Calu3 (cell line): Measurements from ENCODE around the gene ODAD3. TPM values are rescaled to one million over a fixed set of nuclear protein-coding genes. Genes with fewer than 3 reads are reported as not detected.

ENCODE experiments used
- BruUV-seq: library from RNA; stranded (reverse); fragments of 400-500 nt; replicated peaks from 2 replicates; lab custom pipeline; 2021; lab: Mats Ljungman, UMichigan
- CTCF ChIA-PET: fragments of 300-600 bp; sonication (Branson Sonifier 250); formaldehyde crosslinking; loops from one replicate; lab custom pipeline; 2022; ENCODE audit warnings: antibody characterized with exemption; lab: Charles Lee
- DNase-seq: peaks from one replicate; pipeline ENCODE4 v3.0.0; 2022
- H3K27ac Mint-ChIP-seq: one replicate; pipeline ENCODE4 v1.8.0; 2022; ENCODE audit warnings: mixed read lengths; ENCODE audit not compliant: unreplicated experiment
- H3K27me3 Mint-ChIP-seq: one replicate; pipeline ENCODE4 v1.8.0; 2022; ENCODE audit warnings: mixed read lengths; ENCODE audit not compliant: unreplicated experiment
- H3K36me3 Mint-ChIP-seq: one replicate; pipeline ENCODE4 v1.8.0; 2022; ENCODE audit warnings: mild to moderate bottlenecking, moderate library complexity, mixed read lengths; ENCODE audit not compliant: insufficient read depth, unreplicated experiment
- H3K4me1 Mint-ChIP-seq: one replicate; pipeline ENCODE4 v1.8.0; 2022; ENCODE audit warnings: mild to moderate bottlenecking, low read depth, mixed read lengths; ENCODE audit not compliant: unreplicated experiment
- H3K4me3 Mint-ChIP-seq: one replicate; pipeline ENCODE4 v1.8.0; 2022; ENCODE audit warnings: mild to moderate bottlenecking, low read depth, moderate library complexity, mixed read lengths; ENCODE audit not compliant: unreplicated experiment
- H3K9me3 Mint-ChIP-seq: one replicate; pipeline ENCODE4 v1.8.0; 2022; ENCODE audit warnings: low read depth, mixed read lengths; ENCODE audit not compliant: unreplicated experiment
- intact Hi-C: fragments of 100-400 bp; cut with micrococcal nuclease; formaldehyde crosslinking; loops from one replicate; pipeline ENCODE4 v1.10.0; 2022; ENCODE audit not compliant: unreplicated experiment
- total RNA-seq: library from RNA; stranded (reverse); gene quantifications from 2 replicates; pipeline ENCODE4 v1.2.3, GENCODE V29; 2022
- TF ChIP-seq, protein P1 (sequence below): fragments of 200-600 bp; IDR thresholded peaks from one replicate; pipeline ENCODE4 v1.8.0; 2022; ENCODE audit warnings: antibody characterized with exemption; ENCODE audit not compliant: unreplicated experiment

The ODAD3 gene
- total RNA-seq, 1 experiment from 2014 or later = not detected

DNA sequence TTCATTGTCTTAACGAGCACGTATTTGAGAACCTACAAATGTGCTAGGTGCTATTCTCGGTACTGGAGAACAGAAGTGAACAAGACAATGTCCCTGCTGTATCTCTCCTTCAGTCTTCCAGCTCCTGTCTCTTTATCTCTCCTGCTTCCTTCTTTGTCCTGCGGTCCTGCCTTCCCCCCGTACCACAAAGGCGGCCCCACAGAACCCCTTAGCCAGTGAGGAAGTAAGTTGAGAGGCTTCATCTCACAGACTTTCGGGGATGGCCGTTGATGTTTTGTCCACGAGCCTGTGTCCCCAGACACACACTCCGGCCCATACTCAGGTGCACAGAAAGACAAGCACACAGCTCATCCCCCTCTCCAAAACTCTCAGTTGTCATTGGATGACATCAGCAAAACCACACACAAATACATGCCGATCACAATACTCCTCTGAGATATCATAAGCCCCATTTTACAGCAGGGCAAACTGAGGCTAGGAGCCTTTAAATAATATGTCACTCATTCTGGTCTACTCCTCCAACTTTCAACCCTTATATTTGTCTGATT lies 61.0 kb downstream of the ODAD3 start:
- DNase-seq = no peak
- H3K27ac Mint-ChIP-seq = no peak overlapping the region
- BruUV-seq = no TSS peak
- TF ChIP-seq, protein P1, sequence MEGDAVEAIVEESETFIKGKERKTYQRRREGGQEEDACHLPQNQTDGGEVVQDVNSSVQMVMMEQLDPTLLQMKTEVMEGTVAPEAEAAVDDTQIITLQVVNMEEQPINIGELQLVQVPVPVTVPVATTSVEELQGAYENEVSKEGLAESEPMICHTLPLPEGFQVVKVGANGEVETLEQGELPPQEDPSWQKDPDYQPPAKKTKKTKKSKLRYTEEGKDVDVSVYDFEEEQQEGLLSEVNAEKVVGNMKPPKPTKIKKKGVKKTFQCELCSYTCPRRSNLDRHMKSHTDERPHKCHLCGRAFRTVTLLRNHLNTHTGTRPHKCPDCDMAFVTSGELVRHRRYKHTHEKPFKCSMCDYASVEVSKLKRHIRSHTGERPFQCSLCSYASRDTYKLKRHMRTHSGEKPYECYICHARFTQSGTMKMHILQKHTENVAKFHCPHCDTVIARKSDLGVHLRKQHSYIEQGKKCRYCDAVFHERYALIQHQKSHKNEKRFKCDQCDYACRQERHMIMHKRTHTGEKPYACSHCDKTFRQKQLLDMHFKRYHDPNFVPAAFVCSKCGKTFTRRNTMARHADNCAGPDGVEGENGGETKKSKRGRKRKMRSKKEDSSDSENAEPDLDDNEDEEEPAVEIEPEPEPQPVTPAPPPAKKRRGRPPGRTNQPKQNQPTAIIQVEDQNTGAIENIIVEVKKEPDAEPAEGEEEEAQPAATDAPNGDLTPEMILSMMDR = no peak
- intact Hi-C loops = loop anchor here (10.0 kb wide), 1 partner anchor 49 kb away; no protein-coding TSS in a partner anchor
- no peaks in the 10 kb centered on the region for H3K9me3 Mint-ChIP-seq
- no peak overlapping the region for H3K4me3 Mint-ChIP-seq
- no peaks in the 10 kb centered on the region for H3K27me3 Mint-ChIP-seq
- peaks cover 10% of the 10 kb centered on the region for H3K36me3 Mint-ChIP-seq
- CTCF ChIA-PET = interaction anchor here (1.4 to 1.7 kb wide), 3 partner anchors 9 to 80 kb away, joined by 6 to 18 read pairs (median 6); no protein-coding TSS in a partner anchor
- peaks cover 9% of the 10 kb centered on the region for H3K4me1 Mint-ChIP-seq

DNA sequence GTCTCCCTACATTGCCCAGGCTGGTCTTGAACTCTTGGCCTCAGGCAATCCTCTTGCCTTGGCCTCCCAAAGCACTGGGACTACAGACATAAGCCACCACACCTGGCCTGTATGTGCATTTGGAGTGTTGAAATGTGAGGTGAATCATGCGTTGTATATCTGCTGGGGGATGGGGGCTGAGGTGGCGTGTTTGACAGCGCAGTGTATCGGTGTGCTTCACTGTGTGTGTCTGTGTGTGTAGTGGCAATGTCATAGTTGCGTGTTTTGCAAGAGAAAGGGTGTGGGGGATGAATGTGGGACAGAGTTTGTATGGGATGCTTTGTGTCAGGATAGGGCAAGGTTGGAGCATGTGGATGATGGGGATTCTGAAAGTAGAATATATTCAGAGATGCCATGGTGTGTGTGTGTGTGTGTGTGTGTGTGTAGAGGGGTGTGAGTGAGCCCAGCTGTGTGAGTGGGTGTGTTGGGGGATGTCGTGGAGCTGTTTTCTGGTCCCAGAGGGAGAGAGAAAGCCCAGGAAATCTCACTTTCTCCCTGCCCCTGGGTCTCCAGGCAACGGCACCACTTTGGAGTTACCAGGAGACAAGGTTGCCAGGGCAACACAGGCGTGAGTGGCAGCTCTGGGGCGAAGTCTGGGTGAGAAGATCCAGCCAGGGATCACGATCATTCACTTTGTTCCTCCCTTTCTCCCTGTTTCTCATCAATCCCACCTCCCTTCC lies 61.6 kb downstream of the ODAD3 start:
- Mint-ChIP-seq H3K4me1 (peaks cover 9% of the 10 kb centered on the region), H3K36me3 (peaks cover 5% of the 10 kb centered on the region), H3K4me3 (no peak overlapping the region), H3K27ac (no peak overlapping the region), H3K27me3 (no peaks in the 10 kb centered on the region), H3K9me3 (no peaks in the 10 kb centered on the region)
- no peak for DNase-seq
- intact Hi-C loops = loop anchor here (10.0 kb wide), 1 partner anchor 49 kb away; no protein-coding TSS in a partner anchor
- no TSS peak for BruUV-seq
- CTCF ChIA-PET = no interaction called here
- TF ChIP-seq, protein P1 = no peak

DNA sequence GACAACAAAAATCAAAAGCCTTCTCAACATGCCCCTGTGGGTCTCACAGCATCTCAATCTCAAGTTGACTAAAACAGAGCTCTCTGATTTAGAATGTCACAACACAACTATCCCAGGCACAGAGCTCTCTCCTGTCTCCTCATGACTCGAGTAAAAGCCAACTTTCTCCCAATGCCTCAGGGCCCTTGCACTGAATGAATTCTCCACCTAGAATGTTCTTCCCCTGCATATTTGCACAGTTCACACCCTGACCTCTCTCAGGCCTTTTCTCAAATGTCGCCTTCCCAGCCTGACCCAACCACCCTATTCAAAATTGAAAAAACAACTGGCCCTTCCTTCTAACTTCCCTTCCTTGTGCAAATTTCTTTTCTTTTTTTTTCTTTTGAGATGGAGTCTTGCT lies 64.2 kb downstream of the ODAD3 start:
- Mint-ChIP-seq H3K36me3 (no peaks in the 10 kb centered on the region), H3K4me1 (no peaks in the 10 kb centered on the region), H3K27ac (no peak overlapping the region), H3K4me3 (no peak overlapping the region), H3K27me3 (no peaks in the 10 kb centered on the region), H3K9me3 (no peaks in the 10 kb centered on the region)
- DNase-seq = no peak
- BruUV-seq = no TSS peak
- intact Hi-C loops = loop anchor here (10.0 kb wide), 1 partner anchor 46 kb away; no protein-coding TSS in a partner anchor
- TF ChIP-seq, protein P1 = no peak
- CTCF ChIA-PET = no interaction called here

Other genes starting within 250 kb of the ODAD3 start
- 27.8 and 31.2 TPM in 2 replicates for gene KANK2, start 237.6 kb downstream of the ODAD3 start, total RNA-seq
- not detected in 2 replicates for gene ANGPTL8, start 195.5 kb downstream of the ODAD3 start, total RNA-seq
- gene DOCK6, start 172.6 kb downstream of the ODAD3 start, total RNA-seq = 54.8 and 63.6 TPM in 2 replicates
- gene TSPAN16, start 139.0 kb downstream of the ODAD3 start, total RNA-seq = not detected in 2 replicates
- 7.1 and 10.0 TPM in 2 replicates for gene RAB3D, start 95.5 kb downstream of the ODAD3 start, total RNA-seq
- 82.0 and 94.4 TPM in 2 replicates for gene TMEM205, start 88.9 kb downstream of the ODAD3 start, total RNA-seq
- 11.8 and 13.2 TPM in 2 replicates for gene CCDC159, start 88.6 kb downstream of the ODAD3 start, total RNA-seq
- gene PLPPR2, start 79.7 kb downstream of the ODAD3 start, total RNA-seq = 7.8 and 8.2 TPM in 2 replicates
- gene SWSAP1, start 60.5 kb downstream of the ODAD3 start, total RNA-seq = 1.7 and 2.0 TPM in 2 replicates
- 5.9 and 6.1 TPM in 2 replicates for gene EPOR, start 50.8 kb downstream of the ODAD3 start, total RNA-seq
- 83.1 and 84.1 TPM in 2 replicates for gene RGL3, start 15.8 kb downstream of the ODAD3 start, total RNA-seq
- 298 and 318 TPM in 2 replicates for gene PRKCSH, start 514 bp upstream of the ODAD3 start, total RNA-seq
- gene ELAVL3, start 45.9 kb upstream of the ODAD3 start, total RNA-seq = not detected in 2 replicates
- gene ZNF653, start 70.7 kb upstream of the ODAD3 start, total RNA-seq = 8.8 and 9.5 TPM in 2 replicates
- gene ECSIT, start 94.0 kb upstream of the ODAD3 start, total RNA-seq = 19.3 and 22.1 TPM in 2 replicates
- not detected in 2 replicates for gene CNN1, start 103.7 kb upstream of the ODAD3 start, total RNA-seq
- 36.5 and 38.3 TPM in 2 replicates for gene ELOF1, start 124.1 kb upstream of the ODAD3 start, total RNA-seq
- 0.94 and 2.2 TPM in 2 replicates for gene ACP5, start 142.5 kb upstream of the ODAD3 start, total RNA-seq
- 12.0 and 13.3 TPM in 2 replicates for gene ZNF627, start 162.4 kb upstream of the ODAD3 start, total RNA-seq